GM18502 (cell line): Measurements from ENCODE around the gene PSMB5.

Experiments used
- ATAC-seq: cut with Tn5 transposase; IDR thresholded peaks from one replicate; pipeline ENCODE4 v1.9.1; 2021; ENCODE audit warnings: mild to moderate bottlenecking; ENCODE audit not compliant: unreplicated experiment, poor library complexity

PSMB5 gene

GRCh38 chr14:22977684-22978486 is 56.8 kb downstream of the PSMB5 start:
- ATAC-seq, result no peak

- ATAC-seq, result no peak
Measured at GRCh38 chr14:22977434-22977683, 57.3 kb downstream of the PSMB5 start.

GRCh38 chr14:22976620-22977433 is 57.9 kb downstream of the PSMB5 start:
- no peak for ATAC-seq
